Erythroblast (primary cell): ENCODE measurements around the gene RUFY3.
A peak's percentile ranks its signal among the peaks of the same experiment; 100 is the strongest.
"Not testable (repeated sequence)": the region's sequence is repeated elsewhere in the genome, so short reads cannot be mapped to it uniquely, and the experiment has no call there.

Experiments
- DNase-seq, 2 experiments: peaks; one replicate each; lab custom pipeline; 2025; lab: John Stamatoyannopoulos, UW
- GATA1 ChIP-seq: IDR thresholded peaks from 2 replicates; pipeline ENCODE4 v1.6.1; 2011; ENCODE audit warnings: low read depth, mild to moderate bottlenecking, control low read depth, low read length, moderate library complexity
- POLR2A ChIP-seq: IDR thresholded peaks from 2 replicates; pipeline ENCODE4 v1.6.1; 2011; ENCODE audit warnings: mild to moderate bottlenecking, low read length

The RUFY3 gene

GRCh38 chr4:70713453-70714078, 8.2 kb upstream of the RUFY3 start:
- DNase-seq: no peak
- TF ChIP-seq POLR2A: no peak
- no peak for TF ChIP-seq GATA1

- peak; percentile 55 to 84 for DNase-seq
- TF ChIP-seq POLR2A (no peak), GATA1 (no peak)
Observed at GRCh38 chr4:70714079-70714887, 7.5 kb upstream of the RUFY3 start.

GRCh38 chr4:70715097-70715496, 6.7 kb upstream of the RUFY3 start:
- peak in 1 of 2 experiments; percentile 47 for DNase-seq
- TF ChIP-seq POLR2A (no peak), GATA1 (no peak)

GRCh38 chr4:70718811-70719604, 2.8 kb upstream of the RUFY3 start:
- no peak for DNase-seq

GRCh38 chr4:70722199-70722791, 531 bp downstream of the RUFY3 start:
- peak; percentile 20 to 23 for DNase-seq
- TF ChIP-seq POLR2A (no peak), GATA1 (no peak)

More at GRCh38 chr4:70718811-70719604, 2.8 kb upstream of the RUFY3 start:
- no peak for TF ChIP-seq POLR2A
- no peak for TF ChIP-seq GATA1

GRCh38 chr4:70724463-70724862, 2.7 kb downstream of the RUFY3 start:
- no peak for TF ChIP-seq POLR2A
- TF ChIP-seq GATA1: no peak
- no peak for DNase-seq

- DNase-seq: no peak
- TF ChIP-seq POLR2A: no peak
- TF ChIP-seq GATA1: no peak
Observed at GRCh38 chr4:70725633-70726032, 3.9 kb downstream of the RUFY3 start.

- DNase-seq: not testable (repeated sequence)
Observed at GRCh38 chr4:70726515-70726914, 4.8 kb downstream of the RUFY3 start.

GRCh38 chr4:70728091-70728490, 6.3 kb downstream of the RUFY3 start:
- TF ChIP-seq GATA1 (no peak), POLR2A (no peak)
- no peak for DNase-seq

- DNase-seq: not testable (repeated sequence)
Observed at GRCh38 chr4:70732878-70733277, 11.1 kb downstream of the RUFY3 start.

GRCh38 chr4:70734168-70734954, 12.6 kb downstream of the RUFY3 start:
- no peak for TF ChIP-seq GATA1
- TF ChIP-seq POLR2A: no peak
- DNase-seq: peak; percentile 17 to 20

- no peak for DNase-seq
- TF ChIP-seq POLR2A (no peak), GATA1 (no peak)
Observed at GRCh38 chr4:70734971-70735370, 13.2 kb downstream of the RUFY3 start.

- DNase-seq: peak; percentile 32 to 54
Observed at GRCh38 chr4:70735915-70736314, 14.2 kb downstream of the RUFY3 start.

- no peak for DNase-seq
- TF ChIP-seq GATA1 (no peak), POLR2A (no peak)
Observed at GRCh38 chr4:70737006-70737405, 15.2 kb downstream of the RUFY3 start.
